Stimulated activated naive CD4-positive, alpha-beta T cell (primary cell): ENCODE data around the gene LYZ.

Source experiments
- DNase-seq, 6 experiments: peaks; one replicate each; lab custom pipeline; 2025; lab: John Stamatoyannopoulos, UW

LYZ gene

GRCh38 chr12:69338936-69339335, 9.2 kb upstream of the LYZ start:
- no peak for DNase-seq

- no peak for DNase-seq
Measured at GRCh38 chr12:69339999-69340398, 8.2 kb upstream of the LYZ start.

GRCh38 chr12:69341328-69341727, 6.9 kb upstream of the LYZ start:
- no peak for DNase-seq

GRCh38 chr12:69342421-69342820, 5.8 kb upstream of the LYZ start:
- no peak for DNase-seq

- DNase-seq: no peak
Measured at GRCh38 chr12:69343357-69343756, 4.8 kb upstream of the LYZ start.

- no peak for DNase-seq
Measured at GRCh38 chr12:69343885-69344612, 4.1 kb upstream of the LYZ start.

- no peak for DNase-seq
Measured at GRCh38 chr12:69345077-69345476, 3.1 kb upstream of the LYZ start.

GRCh38 chr12:69345742-69346141, 2.4 kb upstream of the LYZ start:
- no peak for DNase-seq

- DNase-seq: no peak
Measured at GRCh38 chr12:69350002-69350626, 1.9 kb downstream of the LYZ start.

- DNase-seq: no peak
Measured at GRCh38 chr12:69350777-69351176, 2.6 kb downstream of the LYZ start.

GRCh38 chr12:69351462-69352236, 3.5 kb downstream of the LYZ start:
- no peak for DNase-seq

GRCh38 chr12:69352904-69353303, 4.7 kb downstream of the LYZ start:
- DNase-seq: no peak

GRCh38 chr12:69354172-69354555, 6.0 kb downstream of the LYZ start:
- no peak for DNase-seq

GRCh38 chr12:69354556-69355187, 6.5 kb downstream of the LYZ start:
- DNase-seq: no peak

GRCh38 chr12:69355363-69356028, 7.3 kb downstream of the LYZ start:
- no peak for DNase-seq

- peak; percentile 77 to 88 (median 84) for DNase-seq
Measured at GRCh38 chr12:69359531-69360347, 11.6 kb downstream of the LYZ start, which contains the start of gene YEATS4. Gene YEATS4, plus strand, starts transcription at chr12:69359743. Its CDS starts 230 bp downstream, at chr12:69359973.

- no peak for DNase-seq
Measured at GRCh38 chr12:69360348-69360672, 12.1 kb downstream of the LYZ start.

- DNase-seq: no peak
Measured at GRCh38 chr12:69366796-69367195, 18.6 kb downstream of the LYZ start.

GRCh38 chr12:69368171-69368570, 20.0 kb downstream of the LYZ start:
- DNase-seq: no peak

- DNase-seq: no peak
Measured at GRCh38 chr12:69383074-69383473, 34.9 kb downstream of the LYZ start.

GRCh38 chr12:69385038-69385437, 36.9 kb downstream of the LYZ start:
- DNase-seq: no peak
